Cardiac fibroblast (primary cell): ENCODE data around the gene HS3ST1.

Experiments used
- DNase-seq, 2 donors: peaks; one replicate each; pipeline versions ENCODE4 v3.0.0 to v3.0.0-alpha.2; 2010; ENCODE audit warnings: low read depth in 2 of 2
- H3K4me3 ChIP-seq, 2 donors: replicated peaks in 1 of 2; 1 replicate in 1 of 2; 2 replicates in 1 of 2; pipeline ENCODE4 v1.5.1; 2011; ENCODE audit warnings: low read depth in 2 of 2, low read length in 2 of 2, mild to moderate bottlenecking in 2 of 2, moderate library complexity in 1 of 2
- TF ChIP-seq, protein P1 (sequence below): IDR thresholded peaks from one replicate; pipeline ENCODE4 v1.5.1; 2011; ENCODE audit warnings: low read depth, mild to moderate bottlenecking, low read length, inconsistent platforms

The HS3ST1 gene

DNA sequence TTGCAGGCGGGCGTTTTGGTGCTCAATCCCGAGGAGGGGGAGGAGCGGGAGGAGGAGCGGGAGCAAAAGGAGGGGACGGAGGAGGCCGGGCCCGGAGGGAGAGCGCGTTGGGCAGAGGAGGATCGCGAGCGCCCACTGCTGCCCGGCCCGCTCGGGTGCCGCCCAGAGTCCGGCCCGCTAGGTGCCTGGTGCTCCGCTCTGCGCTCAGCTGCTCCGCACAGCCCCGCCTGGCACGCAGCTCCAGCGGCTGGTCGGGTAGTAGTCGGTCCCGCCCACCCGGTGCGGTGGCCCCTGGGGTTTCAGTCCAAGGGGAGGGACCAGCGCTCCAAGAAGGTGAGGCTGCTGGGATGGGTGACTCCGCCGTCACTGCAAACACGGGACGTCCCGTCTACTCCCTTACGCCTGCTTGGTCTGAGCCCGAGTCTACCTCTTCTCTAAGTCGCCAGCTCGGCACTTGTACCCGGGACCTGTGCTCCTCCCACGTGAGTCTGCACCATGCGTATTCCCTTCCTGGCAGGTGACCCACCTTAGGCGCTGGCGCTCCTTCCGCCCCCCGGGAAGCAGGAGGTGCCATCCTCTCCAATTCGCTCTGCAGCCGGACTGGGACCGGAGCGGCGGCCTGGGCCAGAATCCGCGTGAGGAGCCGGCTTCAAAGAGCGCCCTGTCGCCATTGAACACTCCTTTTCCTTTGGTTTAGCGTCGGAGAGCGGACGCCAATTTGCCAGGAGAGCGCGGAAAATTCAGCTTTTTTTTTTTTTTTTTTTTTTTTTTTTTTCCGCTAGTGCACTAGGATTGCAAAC, 405 bp upstream of the HS3ST1 start:
- H3K4me3 ChIP-seq, result peak overlapping the region; percentile 51 to 67
- TF ChIP-seq, protein P1, sequence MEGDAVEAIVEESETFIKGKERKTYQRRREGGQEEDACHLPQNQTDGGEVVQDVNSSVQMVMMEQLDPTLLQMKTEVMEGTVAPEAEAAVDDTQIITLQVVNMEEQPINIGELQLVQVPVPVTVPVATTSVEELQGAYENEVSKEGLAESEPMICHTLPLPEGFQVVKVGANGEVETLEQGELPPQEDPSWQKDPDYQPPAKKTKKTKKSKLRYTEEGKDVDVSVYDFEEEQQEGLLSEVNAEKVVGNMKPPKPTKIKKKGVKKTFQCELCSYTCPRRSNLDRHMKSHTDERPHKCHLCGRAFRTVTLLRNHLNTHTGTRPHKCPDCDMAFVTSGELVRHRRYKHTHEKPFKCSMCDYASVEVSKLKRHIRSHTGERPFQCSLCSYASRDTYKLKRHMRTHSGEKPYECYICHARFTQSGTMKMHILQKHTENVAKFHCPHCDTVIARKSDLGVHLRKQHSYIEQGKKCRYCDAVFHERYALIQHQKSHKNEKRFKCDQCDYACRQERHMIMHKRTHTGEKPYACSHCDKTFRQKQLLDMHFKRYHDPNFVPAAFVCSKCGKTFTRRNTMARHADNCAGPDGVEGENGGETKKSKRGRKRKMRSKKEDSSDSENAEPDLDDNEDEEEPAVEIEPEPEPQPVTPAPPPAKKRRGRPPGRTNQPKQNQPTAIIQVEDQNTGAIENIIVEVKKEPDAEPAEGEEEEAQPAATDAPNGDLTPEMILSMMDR, result peak; percentile 34
- DNase-seq, result peak; percentile 52 to 83

DNA sequence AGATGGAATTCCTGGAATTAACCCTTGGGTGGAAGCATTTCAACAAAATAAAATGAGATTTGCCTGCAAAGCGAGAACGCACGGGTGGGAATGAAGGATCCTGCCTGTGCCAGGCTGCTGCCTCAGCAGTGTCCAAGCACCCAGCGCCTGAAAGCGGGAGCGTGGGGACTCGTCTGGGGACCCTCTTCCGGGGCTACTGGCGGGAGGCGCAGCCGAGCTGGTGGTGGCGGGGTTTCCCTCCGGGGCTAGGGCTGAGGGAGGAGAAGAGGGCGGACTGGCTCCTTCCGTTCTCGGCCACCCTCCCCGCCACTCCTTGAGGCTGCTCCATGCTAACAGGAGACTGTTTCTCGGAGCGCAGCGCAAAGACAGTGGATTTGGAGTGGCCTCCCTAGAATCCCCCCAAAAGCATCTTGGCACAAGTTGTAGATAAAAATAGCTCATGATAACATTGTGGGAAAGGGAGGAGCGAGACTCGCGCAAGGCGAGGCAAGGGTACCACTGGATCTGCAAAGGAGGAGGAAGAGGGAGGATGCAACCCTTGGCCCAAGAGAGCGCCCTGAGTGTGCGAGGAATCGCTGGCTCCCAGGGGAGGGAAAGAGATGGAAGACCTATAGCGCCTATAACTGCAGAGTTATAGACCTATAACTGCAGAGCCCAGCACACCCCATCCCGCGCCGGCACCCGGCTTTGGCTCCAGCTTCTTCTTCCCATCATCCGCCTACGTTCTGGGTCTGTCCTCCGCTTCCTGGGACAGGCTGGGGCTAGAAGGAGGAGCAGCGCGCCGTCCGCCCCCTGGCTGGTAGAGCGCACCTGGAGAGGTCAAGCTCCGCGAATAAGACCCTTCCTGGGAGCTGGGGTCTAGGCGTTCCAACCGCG, 1.3 kb downstream of the HS3ST1 start:
- TF ChIP-seq, protein P1, result no peak
- DNase-seq, result no peak
- peak overlapping the region in 1 of 2 donors; percentile 67 for H3K4me3 ChIP-seq

- TF ChIP-seq, protein P1, result no peak
- peak in 1 of 2 donors; percentile 43 for DNase-seq
- peak overlapping the region in 1 of 2 donors; percentile 67 for H3K4me3 ChIP-seq
These were observed 2.0 kb downstream of the HS3ST1 start for GRCh38 chr4:11426731-11427120.

DNA sequence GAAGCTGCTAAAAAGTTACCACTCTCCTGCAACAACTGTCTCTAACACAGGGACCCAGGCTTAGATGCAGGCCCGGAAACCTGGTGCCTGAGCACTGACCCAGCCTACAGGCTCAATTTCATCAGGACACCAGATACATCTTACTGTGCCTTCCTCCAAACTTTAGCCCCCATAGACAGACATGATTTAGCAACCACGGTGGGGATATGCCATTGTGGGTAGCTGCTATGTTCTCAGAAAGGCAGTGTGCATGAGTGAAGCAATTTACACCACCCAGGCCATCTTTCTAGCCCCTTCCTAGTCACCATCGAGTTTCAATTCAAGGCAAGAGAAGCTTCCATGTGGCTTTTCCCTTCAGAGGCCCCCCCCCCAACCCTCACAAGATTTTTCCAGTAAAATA, 2.7 kb downstream of the HS3ST1 start:
- H3K4me3 ChIP-seq, result no peak overlapping the region

GRCh38 chr4:11424856-11425255, 3.8 kb downstream of the HS3ST1 start:
- TF ChIP-seq, protein P1, result no peak
- no peak for DNase-seq
- no peak overlapping the region for H3K4me3 ChIP-seq

More for the DNA sequence above, 2.7 kb downstream of the HS3ST1 start:
- no peak for DNase-seq
- TF ChIP-seq, protein P1, result no peak

DNA sequence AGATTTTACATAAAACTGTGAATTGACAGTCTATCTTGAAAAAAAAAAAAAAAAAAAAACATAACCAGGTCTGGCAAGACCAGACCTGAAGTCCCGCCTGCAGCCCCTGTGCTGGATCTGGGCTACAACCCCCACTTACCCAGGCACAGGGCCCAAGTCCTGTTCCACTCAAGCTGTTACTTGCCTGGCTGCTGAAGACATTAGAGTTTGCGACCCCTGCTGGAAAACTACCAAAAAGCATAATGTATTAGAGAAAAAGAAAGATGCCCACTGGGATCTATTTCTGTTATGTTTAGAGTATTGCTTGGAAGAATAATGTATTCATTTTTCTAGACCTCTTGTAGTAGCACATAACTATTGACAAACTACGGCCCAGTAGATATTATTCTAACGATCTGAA, 4.7 kb downstream of the HS3ST1 start:
- peak; percentile 46 to 67 for DNase-seq

More for the DNA sequence above, 4.7 kb downstream of the HS3ST1 start:
- TF ChIP-seq, protein P1, result peak; percentile 38
- no peak overlapping the region for H3K4me3 ChIP-seq
